Activated CD8-positive, alpha-beta memory T cell treated with anti-CD3 and anti-CD28 coated beads, Interleukin-2, amount 50 U/mL, for 1 hour (primary cell): ENCODE measurements around the gene ACAD8.
"Not testable (repeated sequence)": the region's sequence is repeated elsewhere in the genome, so short reads cannot be mapped to it uniquely, and the experiment has no call there.

Experiments used
- DNase-seq: peaks from one replicate; pipeline ENCODE4 v3.0.0-alpha.2; 2020; ENCODE audit errors: extremely low read depth

The ACAD8 gene

DNA sequence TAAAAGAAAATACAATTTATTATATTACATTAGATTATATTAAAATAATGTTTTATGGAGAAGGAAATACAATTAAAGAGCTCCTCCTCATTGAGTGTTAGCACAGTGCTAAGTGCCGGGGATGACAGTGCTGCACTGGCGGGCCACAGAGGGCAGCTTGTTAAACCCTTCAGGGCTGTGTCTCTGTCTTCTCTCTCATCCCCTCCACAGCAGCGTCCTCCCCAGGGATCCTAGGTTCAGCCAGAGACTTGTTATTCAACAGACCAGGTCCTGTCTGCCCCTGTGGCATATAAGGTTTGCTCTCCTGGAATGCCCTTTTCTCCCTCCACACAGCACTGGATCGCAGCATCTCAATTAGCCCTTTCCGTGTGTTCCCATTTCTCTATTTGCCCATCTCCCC lies 14.4 kb upstream of the ACAD8 start:
- no peak for DNase-seq

DNA sequence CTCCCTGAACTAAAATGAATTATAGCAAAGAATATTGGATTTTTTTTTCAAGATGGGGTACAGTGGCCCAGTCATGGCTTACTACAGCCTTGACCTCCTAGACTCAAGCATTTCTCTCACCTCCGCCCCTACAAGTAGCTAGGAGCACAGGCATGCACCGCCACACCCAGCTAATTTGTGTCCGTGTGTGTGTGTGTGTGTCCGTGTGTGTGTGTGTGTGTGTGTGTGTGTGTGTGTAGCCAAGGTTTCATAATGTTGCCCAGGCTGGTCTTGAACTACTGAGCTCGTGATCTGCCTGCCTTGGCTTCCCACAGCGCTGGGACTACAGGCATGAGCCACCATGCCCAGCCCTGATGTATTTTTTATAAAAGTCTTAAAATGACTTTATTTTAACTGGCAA lies 12.8 kb upstream of the ACAD8 start:
- DNase-seq: no peak

DNA sequence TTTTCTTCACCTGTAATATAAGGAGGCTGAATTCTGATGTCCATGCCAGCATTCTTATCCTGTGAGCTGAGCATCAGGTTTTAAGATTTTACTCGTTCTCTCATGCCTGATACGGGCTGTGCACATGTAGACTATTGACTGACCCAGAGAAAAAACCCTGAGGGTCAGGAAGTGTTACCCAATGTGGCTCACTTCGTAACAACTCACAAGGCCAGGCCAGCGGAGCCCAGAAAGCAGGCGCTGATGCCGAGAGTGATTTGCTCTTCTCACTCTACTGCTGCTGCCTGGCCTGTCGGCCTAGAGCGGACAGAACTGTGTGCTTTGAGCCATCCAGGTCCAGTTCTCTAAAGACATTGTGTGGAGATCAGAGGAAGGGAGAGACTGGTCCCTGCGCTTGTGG lies 11.0 kb upstream of the ACAD8 start:
- DNase-seq: no peak

DNA sequence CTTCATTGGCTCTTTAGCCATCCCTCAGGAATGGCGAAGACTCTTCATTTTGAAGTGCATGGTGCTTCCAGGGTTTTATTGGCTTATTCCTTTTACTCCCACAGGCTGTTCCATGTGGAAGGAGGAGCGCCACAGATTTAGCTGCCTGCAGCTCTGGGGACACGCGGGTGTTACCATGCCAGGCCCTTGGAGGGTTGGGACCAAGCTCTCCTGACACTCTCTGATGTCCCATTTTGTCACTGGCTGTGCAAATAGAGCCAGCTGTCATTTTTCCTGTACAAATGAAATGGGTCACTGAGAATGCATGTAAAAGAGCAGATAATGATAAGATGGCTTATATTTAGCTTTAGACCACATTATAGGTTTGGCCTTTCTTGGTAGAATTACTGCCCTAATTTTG lies 9.5 kb upstream of the ACAD8 start:
- DNase-seq: no peak

DNA sequence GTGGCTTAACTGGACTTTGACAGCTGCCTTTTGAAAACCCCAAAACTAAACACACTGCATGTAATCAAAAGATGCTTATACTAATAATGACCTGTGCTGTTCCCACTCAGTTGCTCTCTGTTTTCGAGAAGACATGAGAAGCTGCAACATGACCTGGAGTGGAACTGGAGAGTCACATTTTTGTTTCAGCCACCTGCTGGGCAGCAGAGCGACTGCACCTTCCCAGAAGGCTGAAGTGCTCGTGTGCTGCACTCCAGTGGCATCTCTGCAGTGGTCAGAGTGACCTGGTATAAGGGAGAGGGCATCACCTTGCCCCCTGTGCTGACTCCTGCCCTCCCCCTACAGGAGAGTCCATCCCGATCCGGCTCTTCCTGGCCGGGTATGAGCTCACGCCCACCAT lies 8.8 kb upstream of the ACAD8 start:
- DNase-seq: no peak

DNA sequence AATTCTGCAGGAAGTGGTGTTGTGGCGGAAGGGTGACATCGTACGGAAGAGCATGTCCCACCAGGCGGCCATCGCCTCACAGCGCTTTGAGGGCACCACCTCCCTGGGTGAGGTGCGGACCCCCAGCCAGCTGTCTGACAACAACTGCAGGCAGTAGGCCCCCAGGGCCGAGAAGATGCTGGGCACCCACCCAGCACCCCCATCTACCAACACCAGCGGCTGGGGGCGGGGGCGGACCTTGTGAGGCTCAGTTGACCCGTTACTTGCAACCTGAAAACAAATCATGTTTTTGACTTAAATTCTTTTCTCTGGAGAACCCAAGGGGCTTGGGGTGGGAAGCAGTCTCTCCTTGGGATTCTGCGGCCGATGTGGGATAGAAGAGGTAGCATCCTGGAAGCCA lies 7.9 kb upstream of the ACAD8 start:
- DNase-seq: no peak

DNA sequence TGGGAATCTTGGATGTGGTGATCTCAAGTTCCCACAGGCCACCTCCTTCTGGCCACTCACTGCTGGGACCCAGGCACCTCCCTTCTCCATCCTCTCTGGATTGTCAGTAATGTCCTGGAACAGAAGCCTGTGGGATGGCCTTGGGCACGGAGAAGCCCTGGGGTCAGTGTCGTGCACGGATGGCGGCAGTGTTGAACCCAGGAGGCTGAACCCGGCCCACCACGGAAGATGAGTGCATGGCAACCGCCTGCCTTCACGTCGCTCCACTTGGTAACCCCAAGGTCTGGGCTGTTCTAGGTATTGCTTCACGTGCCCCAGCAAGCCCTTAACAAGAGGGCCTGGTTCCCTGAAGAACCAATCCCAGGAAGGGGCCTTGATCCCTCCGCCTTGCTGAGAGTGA lies 7.3 kb upstream of the ACAD8 start:
- DNase-seq: no peak

DNA sequence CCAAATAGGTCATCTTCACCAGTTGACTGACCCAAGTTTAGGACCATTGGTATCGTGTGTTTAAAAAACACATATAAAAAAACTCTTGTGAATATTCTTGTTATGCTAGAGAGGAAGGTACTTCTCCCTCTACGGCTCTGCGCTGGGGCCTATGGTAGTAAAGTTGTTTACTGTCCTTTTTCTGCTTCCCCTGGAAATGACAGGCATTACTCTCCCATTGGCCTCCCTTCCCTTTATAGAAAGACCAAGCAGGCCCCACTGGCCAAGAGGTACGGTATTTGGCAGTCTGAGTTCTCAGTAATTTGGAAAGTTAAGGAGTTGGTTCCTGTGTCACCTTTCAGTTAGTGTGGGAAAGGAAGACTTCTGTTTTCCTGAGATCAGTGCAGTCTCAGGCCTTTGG lies 6.7 kb upstream of the ACAD8 start:
- no peak for DNase-seq

DNA sequence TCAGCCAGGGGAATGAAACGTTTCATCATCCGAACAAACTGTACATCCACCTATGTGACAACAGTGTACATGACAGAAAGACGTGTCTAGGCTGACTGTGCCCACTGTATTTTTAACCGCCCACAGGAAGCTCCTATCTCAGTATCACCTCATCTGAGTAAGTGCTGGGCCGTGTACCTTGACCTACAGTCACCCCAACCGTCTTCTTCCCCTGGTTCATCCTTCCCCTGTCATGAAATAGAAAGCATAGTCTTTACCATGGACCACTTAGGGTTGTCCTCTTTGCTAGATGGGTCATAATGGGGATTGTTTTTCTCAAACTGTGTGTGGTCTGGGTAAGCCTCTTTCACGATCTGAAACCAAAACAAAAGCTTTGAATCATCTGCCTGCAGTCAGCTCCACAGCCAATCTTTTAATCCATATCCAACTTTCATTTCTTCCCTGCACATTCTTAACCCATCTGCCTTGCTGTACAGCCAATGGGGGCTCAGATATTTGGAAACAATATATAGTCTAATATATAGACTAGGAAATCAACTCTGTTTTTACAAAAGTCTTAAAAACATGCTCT lies 4.4 kb upstream of the ACAD8 start:
- DNase-seq: no peak

DNA sequence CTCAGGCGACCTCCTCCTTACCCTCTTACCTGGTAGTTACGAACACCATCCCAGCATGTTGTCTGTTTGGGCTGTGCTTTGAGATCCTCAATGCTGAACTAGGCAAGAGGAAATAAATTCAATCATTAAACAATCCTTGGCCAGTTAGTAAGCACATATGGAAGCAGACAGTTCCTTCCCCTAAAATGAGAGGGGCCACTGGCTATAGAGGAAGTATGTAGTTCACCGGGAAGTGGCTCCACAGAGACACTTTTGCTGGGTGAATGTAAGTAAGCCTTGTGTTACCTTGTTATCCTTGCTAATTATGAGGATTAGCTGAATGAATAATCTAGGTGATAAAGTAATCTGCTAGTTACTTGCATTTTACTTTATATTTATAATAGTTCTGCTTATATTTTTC lies 3.1 kb upstream of the ACAD8 start:
- no peak for DNase-seq

DNA sequence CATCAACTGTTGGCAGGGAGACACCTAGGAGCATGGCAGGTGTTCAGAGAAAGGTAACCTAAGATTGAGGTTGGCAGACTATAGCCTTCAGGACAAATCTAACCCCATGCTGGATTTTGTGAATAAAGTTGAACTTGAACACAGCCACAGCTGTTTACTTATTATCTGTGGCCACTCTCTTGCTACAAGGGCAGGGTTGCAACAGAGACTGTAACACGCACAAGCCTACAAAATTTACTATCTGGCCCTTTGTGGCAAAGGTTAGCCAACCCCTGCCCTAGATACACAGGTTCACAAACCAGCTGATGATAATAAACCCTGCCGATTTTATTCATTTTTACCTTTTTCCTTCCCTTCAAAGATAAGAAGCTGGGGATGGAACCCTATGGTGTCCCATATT lies 2.7 kb upstream of the ACAD8 start:
- DNase-seq: no peak

DNA sequence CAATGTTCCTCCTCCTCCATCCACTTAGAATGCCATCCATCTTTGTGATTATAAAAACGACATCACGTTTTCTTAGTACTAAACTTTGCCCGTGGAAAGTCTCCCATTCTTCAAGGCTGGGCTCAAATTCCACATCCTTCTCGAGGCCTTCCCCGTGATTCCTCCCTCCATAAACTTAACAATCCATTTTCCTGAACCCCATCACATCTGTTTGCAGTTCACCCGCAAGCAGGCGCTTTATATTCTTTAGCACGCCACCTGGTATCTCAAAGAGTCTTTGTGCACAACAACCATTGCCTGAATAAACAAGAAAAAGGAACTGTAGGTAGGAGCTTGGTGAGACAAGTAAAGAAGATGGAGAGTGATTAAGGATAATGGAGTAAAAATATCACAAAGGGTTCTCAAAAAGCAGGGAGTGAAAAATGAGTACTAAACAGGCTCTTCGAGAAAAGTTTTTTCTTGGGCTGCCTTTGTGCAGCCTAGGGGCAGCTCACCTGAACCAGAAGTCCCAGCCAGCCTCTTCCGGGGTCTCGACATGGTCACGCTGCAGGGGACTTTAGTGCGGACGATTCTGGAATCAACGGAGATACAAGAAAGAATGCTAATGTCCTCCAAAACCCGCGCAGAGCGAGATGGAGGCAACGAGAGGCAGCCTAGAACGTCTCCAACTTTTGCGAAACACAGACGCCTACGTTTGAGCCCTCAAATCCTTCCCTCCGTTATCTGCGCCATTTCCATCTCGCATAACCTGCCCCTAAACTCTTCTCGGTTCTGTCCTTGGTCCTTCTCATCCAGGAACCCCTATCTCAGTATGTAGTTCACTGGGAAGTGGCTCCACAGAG lies 801 bp upstream of the ACAD8 start:
- no peak for DNase-seq

DNA sequence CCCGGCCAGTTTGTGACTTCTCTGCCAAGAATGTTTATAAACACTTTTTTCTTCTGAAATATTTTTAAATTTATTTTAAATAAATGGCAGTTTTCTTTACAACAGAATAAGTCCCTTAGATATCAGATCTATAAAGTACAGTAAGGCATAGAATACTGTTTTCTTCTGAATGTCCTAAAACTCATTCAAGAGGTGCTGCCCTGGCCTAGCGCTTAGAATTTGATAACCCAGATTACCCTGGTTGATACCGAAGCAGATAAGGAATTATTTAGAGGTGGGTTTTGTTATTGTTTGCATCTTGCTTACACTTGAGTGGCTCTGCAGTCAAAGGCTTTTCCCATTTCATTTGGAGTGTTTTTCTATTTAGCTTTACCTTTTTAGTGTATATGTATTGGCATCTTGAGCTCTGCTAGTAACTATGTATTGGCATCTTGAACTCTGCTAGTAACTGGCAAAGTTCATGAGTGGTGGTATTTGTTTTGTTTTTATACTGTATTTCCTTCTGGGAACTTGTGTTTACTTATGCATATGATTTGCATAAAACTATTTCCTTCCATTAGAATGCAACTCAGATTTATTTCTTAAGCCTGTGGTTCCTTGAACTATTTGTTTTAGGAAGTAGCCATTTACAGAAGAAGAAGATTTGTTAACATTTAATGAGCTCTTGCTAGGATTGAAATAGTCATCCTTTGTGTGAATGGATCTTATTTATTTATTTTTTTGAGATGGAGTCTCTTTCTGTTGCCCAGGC lies 1.2 kb downstream of the ACAD8 start:
- no peak for DNase-seq

DNA sequence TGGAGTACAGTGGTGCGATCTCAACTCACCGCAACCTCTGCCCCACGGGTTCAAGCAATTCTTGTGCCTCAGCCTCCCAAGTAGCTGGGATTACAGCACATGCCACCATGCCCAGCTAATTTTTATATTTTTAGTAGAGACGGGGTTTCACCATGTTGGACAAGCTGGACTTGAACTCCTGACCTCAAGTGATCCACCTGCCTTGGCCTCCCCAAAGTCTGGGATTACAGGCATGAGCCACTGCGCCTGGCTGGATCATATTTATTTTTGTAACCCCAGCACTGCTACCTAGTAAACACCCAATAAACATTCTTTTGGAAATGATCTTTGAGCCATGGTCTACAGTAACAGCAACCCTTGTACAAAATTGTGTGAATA lies 1.8 kb downstream of the ACAD8 start:
- not testable (repeated sequence) for DNase-seq

DNA sequence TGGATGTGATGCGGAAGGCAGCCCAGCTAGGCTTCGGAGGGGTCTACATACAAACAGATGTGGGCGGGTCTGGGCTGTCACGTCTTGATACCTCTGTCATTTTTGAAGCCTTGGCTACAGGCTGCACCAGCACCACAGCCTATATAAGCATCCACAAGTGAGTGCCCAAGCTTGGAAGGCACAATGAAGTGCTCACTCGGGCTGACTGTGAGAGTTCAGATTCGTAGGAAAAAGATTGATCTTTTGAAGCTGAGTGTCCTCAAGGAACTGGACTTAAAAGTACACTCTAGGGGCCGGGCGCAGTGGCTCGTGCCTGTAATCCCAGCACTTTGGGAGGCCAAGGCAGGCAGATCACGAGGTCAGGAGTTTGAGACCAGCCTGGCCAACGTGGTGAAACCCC lies 3.7 kb downstream of the ACAD8 start:
- DNase-seq: no peak

DNA sequence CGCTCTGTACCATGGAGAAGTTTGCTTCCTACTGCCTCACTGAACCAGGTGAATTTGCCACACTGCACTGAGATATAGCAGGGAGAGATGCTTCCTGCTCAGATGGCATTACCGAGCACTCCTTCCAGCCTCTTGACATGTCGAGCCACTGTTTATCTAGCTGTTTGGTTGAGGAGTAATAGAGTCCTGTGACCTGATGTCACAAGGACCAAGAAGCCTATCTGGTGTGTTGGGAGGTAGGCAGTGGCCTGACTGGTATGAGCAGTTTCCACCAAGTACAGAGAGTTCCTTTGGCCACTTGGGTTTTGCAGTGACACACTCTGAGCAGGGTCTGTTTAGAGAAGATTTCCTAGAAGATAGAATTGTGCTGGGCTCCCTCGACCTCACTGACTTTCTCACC lies 5.2 kb downstream of the ACAD8 start:
- DNase-seq: no peak

DNA sequence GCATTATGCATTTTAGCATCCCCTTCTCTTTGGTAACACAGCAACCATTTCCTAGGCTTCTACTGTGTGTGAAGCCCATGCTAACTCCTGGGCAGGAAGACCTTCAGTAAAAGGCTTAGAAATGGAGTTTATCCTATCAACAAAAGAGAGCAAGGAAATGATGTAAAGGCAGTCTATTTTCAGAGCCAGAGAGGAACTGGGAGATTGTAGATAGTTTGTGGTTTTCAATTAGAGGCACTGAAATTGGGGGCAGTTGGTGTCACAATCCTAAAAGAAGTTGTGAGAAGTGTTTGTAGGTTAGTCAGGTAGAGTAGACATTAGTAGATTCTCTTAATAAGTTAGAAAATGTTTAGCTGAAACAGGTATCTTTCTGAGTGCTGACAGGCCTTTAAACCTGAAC lies 7.1 kb downstream of the ACAD8 start:
- DNase-seq: no peak

DNA sequence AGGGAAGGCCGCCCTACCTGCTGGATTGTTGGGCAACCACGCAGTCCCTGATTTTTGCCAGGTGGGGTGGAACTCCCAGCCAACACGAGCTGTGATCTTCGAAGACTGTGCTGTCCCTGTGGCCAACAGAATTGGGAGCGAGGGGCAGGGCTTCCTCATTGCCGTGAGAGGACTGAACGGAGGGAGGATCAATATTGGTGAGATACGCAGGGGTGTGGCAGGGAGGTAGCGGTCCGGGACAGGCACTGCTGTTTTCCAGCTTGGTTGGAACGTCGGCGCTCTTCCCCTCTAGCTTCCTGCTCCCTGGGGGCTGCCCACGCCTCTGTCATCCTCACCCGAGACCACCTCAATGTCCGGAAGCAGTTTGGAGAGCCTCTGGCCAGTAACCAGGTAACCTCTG lies 7.6 kb downstream of the ACAD8 start:
- DNase-seq: no peak

DNA sequence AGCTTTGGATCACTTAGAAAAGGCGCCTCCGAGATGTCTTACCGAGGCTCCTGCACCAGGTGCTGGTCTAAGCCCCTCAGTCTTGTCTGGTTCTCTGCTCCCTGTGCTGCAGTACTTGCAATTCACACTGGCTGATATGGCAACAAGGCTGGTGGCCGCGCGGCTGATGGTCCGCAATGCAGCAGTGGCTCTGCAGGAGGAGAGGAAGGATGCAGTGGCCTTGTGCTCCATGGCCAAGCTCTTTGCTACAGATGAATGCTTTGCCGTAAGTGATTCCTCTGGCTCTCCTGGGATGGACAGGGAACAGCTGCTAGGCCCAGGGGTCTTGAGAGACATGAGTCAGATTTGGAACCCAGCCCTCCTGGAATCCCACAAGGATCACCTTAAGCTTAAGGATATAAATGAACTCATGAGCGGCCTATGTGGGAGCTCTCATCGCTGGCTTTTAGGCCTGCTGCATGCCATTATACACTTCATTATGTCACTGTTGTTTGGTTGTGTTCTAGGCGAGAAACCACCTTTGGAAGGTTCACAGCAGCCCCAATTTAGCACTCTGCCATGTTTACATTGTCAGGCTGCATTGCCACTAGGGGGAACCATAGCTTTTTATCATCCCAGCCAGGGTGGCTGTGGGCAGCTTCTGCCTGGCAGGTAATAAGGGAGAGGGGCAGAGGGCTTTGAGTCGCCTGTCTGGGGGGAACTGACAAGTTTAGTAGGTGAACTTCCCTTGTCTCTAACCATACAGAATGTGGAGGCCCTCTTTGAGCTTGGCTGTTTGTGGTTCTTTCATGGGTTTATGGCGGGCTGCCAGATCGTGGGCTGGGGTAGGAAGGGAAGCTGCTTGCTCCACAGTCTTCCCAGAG lies 8.5 kb downstream of the ACAD8 start:
- DNase-seq: no peak

DNA sequence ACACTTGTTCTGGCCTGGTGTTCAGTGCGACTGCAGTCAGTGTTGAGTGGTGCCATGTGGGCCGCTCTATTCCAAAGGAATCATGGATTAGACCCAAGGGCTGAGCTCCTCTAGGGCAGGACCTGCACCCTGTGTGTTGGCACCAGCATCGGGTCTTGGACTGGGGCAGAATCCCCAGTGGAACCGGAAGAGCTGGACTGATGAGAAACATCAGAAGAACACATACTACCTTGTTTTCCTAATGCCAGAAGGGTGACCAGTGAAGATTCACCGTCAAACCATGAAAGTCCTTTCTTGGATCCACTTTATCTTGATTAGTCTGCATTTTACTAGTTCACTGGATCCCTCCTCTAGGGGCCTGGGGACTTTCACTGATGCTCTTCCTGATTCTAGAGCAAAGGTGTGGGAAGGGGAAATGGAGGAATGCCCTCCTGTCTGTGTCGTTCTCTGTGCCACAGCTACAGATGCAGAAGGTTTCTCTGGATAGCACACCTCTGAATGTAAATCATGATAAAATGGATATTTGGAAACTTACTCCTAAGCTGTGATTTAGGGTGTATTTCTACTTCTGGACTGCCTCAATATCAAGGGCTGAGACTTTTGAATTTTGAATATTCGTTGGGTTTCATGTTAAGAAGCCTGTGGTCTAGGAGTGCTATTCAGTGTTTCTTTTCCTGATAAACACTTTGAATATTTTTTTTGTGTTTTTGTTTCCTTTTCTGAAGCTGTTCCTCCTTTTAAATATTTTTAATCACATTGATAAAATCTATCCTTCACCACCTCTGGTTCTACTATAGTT lies 11.8 kb downstream of the ACAD8 start:
- DNase-seq: no peak

DNA sequence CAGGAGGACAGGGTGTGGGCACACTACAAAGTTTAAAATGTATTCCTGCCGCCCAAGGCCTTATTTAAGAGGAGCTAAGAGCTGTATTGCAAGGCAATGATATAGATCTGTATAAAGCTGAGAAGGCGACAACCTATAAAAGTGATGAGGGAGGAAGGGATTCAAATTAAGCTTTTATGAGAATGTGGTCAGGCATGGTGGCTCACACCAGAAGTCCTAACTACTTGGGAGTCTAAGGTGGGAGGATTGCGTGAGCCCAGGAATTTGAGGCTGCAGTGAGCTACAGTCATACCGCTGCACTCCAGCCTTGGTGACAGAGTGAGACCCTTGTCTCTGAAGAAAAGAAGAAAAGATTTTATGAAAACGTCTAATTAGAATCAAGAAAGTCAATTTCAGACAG lies 13.1 kb downstream of the ACAD8 start:
- DNase-seq: no peak
